ENCODE measurements around the gene TBKBP1. TPM values are rescaled to one million over a fixed set of nuclear protein-coding genes. Genes with fewer than 3 reads are reported as not detected.

TBKBP1 gene
- total and polyA plus RNA-seq, 9 of the 15 experiments (the other 6 are each of a cell fraction or from before 2014, with no cell fraction given) = 0.03 to 15.6 (median 6.8) TPM

- TF ChIP-seq CTCF (IDR thresholded peaks at IDR 0.05 in 2 of 3, conservative IDR thresholded peaks at IDR 0.05 in 1 of 3; ENCODE audit: insufficient read depth in 2 of 3, low read depth in 1 of 3, low read length in 3 of 3) (peak; percentile 19 to 25 (median 21); a peak in 2 of 6 replicates), USF1 (CRISPR knock-in tag; IDR thresholded peaks at IDR 0.05) (peak; percentile 21; the same call in 1 of the 2 replicates), KDM2B (CRISPR knock-in tag; IDR thresholded peaks at IDR 0.05) (no peak)
Observed at GRCh38 chr17:47713980-47714700, 20.2 kb downstream of the TBKBP1 start (continued).

DNA sequence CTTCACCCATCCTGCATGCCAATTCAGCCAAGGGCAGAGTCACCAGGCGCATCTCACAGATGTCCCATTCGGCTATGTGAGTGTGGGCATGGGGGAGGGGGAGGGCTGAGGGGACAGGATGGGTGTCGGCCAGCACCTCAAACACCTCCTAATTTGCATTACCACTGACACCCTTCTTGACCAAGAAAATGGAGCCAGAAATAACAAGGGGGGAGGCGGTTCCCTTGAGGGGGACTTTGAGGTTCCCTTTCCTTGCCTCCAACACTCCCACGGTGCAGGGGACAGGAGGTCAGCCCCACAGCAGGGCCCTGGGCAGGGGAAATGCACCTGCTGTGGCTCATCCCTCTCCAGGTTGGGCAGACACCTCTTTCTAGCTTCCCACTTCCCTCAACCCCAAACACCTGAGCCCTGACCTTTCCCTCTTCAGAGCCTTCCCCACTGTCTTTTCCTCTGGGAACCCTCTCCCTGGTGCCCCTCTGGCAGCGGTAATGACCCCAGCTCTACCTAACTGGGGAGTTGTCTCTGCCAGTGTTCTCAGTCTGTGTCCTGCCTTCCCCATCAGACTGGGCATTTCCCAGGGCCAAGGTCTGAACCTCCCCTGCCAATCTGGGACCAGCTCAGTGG is 20.9 kb downstream of the TBKBP1 start:
- FAIRE-seq (no peak), DNase-seq (ENCODE audit: extremely low read depth in 1 of 4, low spot score in 3 of 4) (no peak), ATAC-seq (no peak)
- 11% methylated on average over 5 of the region's 6 CpGs for WGBS (ENCODE audit: insufficient coverage, low coverage, missing lambda C conversion rate)
- Histone ChIP-seq H2AFZ (ENCODE audit: low read depth, low read length) (no peak overlapping the region), H3K36me3 (ENCODE audit: control insufficient read depth, insufficient read depth, low read length) (peaks cover 6% of the 10 kb centered on the region; the same call in 1 of the 3 replicates), H3K9me3 (replicated peaks; ENCODE audit: control insufficient read depth, insufficient read depth, low read depth, low read length) (no peaks in the 10 kb centered on the region), H3K9me1 (ENCODE audit: control insufficient read depth, insufficient read depth, low read length) (no peaks in the 10 kb centered on the region), H4K20me1 (replicated peaks; ENCODE audit: control insufficient read depth, insufficient read depth, low read length) (no peaks in the 10 kb centered on the region; the same call in none of the 2 replicates), H3K4me1 (replicated peaks in 1 of 2; ENCODE audit: control insufficient read depth in 2 of 2, insufficient read depth in 2 of 2, low read length in 2 of 2) (peaks cover 16 to 44% of the 10 kb centered on the region in 2 experiments), H3K4me2 (ENCODE audit: insufficient read depth, low read length) (no peak overlapping the region), H3K79me2 (ENCODE audit: control insufficient read depth, insufficient read depth, low read length) (no peaks in the 10 kb centered on the region), H3K27ac (ENCODE audit: extremely low read depth, low read depth, low read length) (no peak overlapping the region), H3K4me3 (no peak overlapping the region), H3K9ac (ENCODE audit: insufficient read depth in 1 of 2, low read depth in 2 of 2, low read length in 2 of 2) (no peak overlapping the region), H3K27me3 (ENCODE audit: control insufficient read depth in 2 of 2, insufficient read depth in 2 of 2, low read length in 2 of 2) (peaks cover 17 to 55% of the 10 kb centered on the region in 2 experiments; a peak in 4 of 5 replicates)
- no peak for TF ChIP-seq MEF2A (IDR thresholded peaks at IDR 0.05; ENCODE audit: control insufficient read depth, low read depth, low read length)
- peak in 1 of 2 experiments; percentile 54; a peak in 1 of 4 replicates for TF ChIP-seq KDM1A (IDR thresholded peaks at IDR 0.05)
- in situ Hi-C loops (cut with MboI) (no loop called here), intact Hi-C loops (cut with micrococcal nuclease) (no loop called here)
- no TSS peak for BruUV-seq (replicated peaks)
- POLR2A ChIA-PET = interaction anchor here (0.8 to 1.6 kb wide), 2 partner anchors 8 to 12 kb away, joined by 3 to 7 read pairs; no protein-coding TSS in a partner anchor
- CTCF ChIA-PET (ENCODE audit: low intra/inter-chr PET ratio) = no interaction called here
